Mesendoderm (in vitro differentiated cells): Measurements from ENCODE around the gene EGFR.

ENCODE experiments used
- DNase-seq: peaks from one replicate; pipeline ENCODE4 v3.0.0; 2013
- H2AK5ac ChIP-seq: 2 replicates; pipeline ENCODE4 v1.6.1; 2013; ENCODE audit warnings: low read length, inconsistent platforms
- H2BK120ac ChIP-seq: 2 replicates; pipeline ENCODE4 v1.6.1; 2013; ENCODE audit warnings: low read depth, mild to moderate bottlenecking, low read length, moderate library complexity, mixed read lengths
- H2BK15ac ChIP-seq: replicated peaks from 2 replicates; pipeline ENCODE4 v1.6.1; 2013; ENCODE audit warnings: low read depth, mild to moderate bottlenecking, moderate library complexity
- H2BK5ac ChIP-seq: 2 replicates; pipeline ENCODE4 v1.6.1; 2013; ENCODE audit warnings: low read length, inconsistent platforms
- H3K18ac ChIP-seq: 2 replicates; pipeline ENCODE4 v1.6.1; 2013; ENCODE audit warnings: mild to moderate bottlenecking, low read length, mixed read lengths
- H3K23ac ChIP-seq: one replicate; pipeline ENCODE4 v1.6.1; 2013; ENCODE audit warnings: low read length
- H3K27ac ChIP-seq: 2 replicates; pipeline ENCODE4 v1.5.1; 2013; ENCODE audit warnings: low read depth, mild to moderate bottlenecking, inconsistent platforms, low read length, moderate library complexity
- H3K27me3 ChIP-seq: 2 replicates; pipeline ENCODE4 v1.6.1; 2013; ENCODE audit warnings: low read length, control low read depth, mild to moderate bottlenecking, inconsistent platforms; ENCODE audit not compliant: insufficient read depth, poor library complexity
- H3K36me3 ChIP-seq: 2 replicates; pipeline ENCODE4 v1.6.1; 2013; ENCODE audit warnings: low read length, inconsistent platforms; ENCODE audit not compliant: control insufficient read depth, insufficient read depth
- H3K4ac ChIP-seq: one replicate; pipeline ENCODE4 v1.6.1; 2013; ENCODE audit warnings: low read depth, mild to moderate bottlenecking, low read length, moderate library complexity
- H3K4me1 ChIP-seq: 2 replicates; pipeline ENCODE4 v1.6.1; 2013; ENCODE audit warnings: low read depth, low read length, inconsistent platforms; ENCODE audit not compliant: control insufficient read depth
- H3K4me2 ChIP-seq: 2 replicates; pipeline ENCODE4 v1.6.1; 2013; ENCODE audit warnings: low read length
- H3K4me3 ChIP-seq: 2 replicates; pipeline ENCODE4 v1.5.1; 2013; ENCODE audit warnings: mild to moderate bottlenecking, low read length
- H3K56ac ChIP-seq: one replicate; pipeline ENCODE4 v1.6.1; 2013; ENCODE audit warnings: low read length
- H3K79me1 ChIP-seq: 2 replicates; pipeline ENCODE4 v1.6.1; 2013; ENCODE audit warnings: low read length, inconsistent platforms
- H3K79me2 ChIP-seq: 2 replicates; pipeline ENCODE4 v1.6.1; 2013; ENCODE audit warnings: mild to moderate bottlenecking, low read length; ENCODE audit not compliant: control insufficient read depth, insufficient read depth
- H3K9ac ChIP-seq: 2 replicates; pipeline ENCODE4 v1.6.1; 2013; ENCODE audit warnings: low read length, inconsistent platforms
- H4K5ac ChIP-seq: one replicate; pipeline ENCODE4 v1.6.1; 2013; ENCODE audit warnings: low read length
- H4K8ac ChIP-seq: one replicate; pipeline ENCODE4 v1.6.1; 2013; ENCODE audit warnings: low read depth, mild to moderate bottlenecking, control low read depth, low read length, moderate library complexity
- WGBS: extraction: QIAGEN DNeasy Blood & Tissue Kit; methylation state at CpG from one replicate; pipeline ENCODE4 v1.1.7; 2013; ENCODE audit warnings: low lambda C conversion rate, missing lambda C conversion rate; ENCODE audit not compliant: insufficient coverage; ENCODE audit errors: extremely low coverage; 5-methylcytosine and 5-hydroxymethylcytosine counted together

EGFR gene

GRCh38 chr7:55177589-55178261 lies 158.9 kb downstream of the EGFR start:
- no peak overlapping the region for H4K8ac ChIP-seq
- no peak overlapping the region for H2BK15ac ChIP-seq
- no peak overlapping the region for H2BK120ac ChIP-seq
- no peak overlapping the region for H3K4me3 ChIP-seq
- H3K79me2 ChIP-seq, result no peaks in the 10 kb centered on the region
- no peak overlapping the region for H4K5ac ChIP-seq
- H3K18ac ChIP-seq, result no peak overlapping the region
- no peaks in the 10 kb centered on the region for H3K27me3 ChIP-seq
- no peak for DNase-seq
- no peak overlapping the region for H3K9ac ChIP-seq
- no peaks in the 10 kb centered on the region for H3K36me3 ChIP-seq
- no CpG with 5 or more reads among the region's 18 CpGs for WGBS
- H3K4me1 ChIP-seq, result no peaks in the 10 kb centered on the region
- no peak overlapping the region for H3K56ac ChIP-seq
- no peak overlapping the region for H3K4me2 ChIP-seq
- H3K79me1 ChIP-seq, result no peaks in the 10 kb centered on the region
- no peak overlapping the region for H2AK5ac ChIP-seq
- no peak overlapping the region for H3K4ac ChIP-seq
- H3K27ac ChIP-seq, result no peak overlapping the region
- H2BK5ac ChIP-seq, result no peak overlapping the region
- no peak overlapping the region for H3K23ac ChIP-seq

DNA sequence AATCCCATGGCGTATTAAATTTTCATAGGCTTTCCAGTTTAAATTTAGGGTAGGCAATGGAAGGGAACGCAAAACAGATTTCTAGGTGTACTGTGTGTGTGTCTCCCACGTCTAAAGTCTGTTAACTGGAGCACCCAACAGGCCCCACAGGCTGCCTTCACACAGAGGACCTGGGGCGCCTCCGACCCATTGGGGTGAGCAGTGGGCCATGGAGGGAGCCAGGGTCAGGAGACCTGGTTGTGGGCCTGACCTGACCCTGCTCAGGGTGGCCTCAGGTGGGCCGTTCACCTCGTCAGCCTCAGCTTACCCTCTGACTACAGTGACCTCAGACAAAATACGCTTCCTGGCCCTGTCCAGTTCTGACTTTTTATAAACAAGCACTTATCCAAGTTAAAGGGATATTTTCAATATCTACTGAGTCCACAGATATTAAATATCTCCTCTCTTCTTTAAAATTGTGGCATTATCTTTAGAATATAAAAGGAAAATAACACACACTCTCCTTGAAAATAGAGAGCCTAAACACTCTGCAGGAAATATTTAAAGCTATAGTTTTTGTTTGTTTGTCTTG lies 159.6 kb downstream of the EGFR start:
- H4K8ac ChIP-seq, result no peak overlapping the region
- H3K9ac ChIP-seq, result no peak overlapping the region
- WGBS, result no CpG with 5 or more reads among the region's 8 CpGs
- no peaks in the 10 kb centered on the region for H3K27me3 ChIP-seq
- H3K4ac ChIP-seq, result no peak overlapping the region
- H3K79me1 ChIP-seq, result no peaks in the 10 kb centered on the region
- H2BK5ac ChIP-seq, result no peak overlapping the region
- H3K18ac ChIP-seq, result no peak overlapping the region
- no peak overlapping the region for H3K56ac ChIP-seq
- no peak overlapping the region for H2BK15ac ChIP-seq
- no peak for DNase-seq
- no peaks in the 10 kb centered on the region for H3K4me1 ChIP-seq
- no peaks in the 10 kb centered on the region for H3K36me3 ChIP-seq
- H3K4me3 ChIP-seq, result no peak overlapping the region
- H3K27ac ChIP-seq, result no peak overlapping the region
- H3K23ac ChIP-seq, result no peak overlapping the region
- no peaks in the 10 kb centered on the region for H3K79me2 ChIP-seq
- H3K4me2 ChIP-seq, result no peak overlapping the region
- H2AK5ac ChIP-seq, result no peak overlapping the region
- no peak overlapping the region for H4K5ac ChIP-seq
- H2BK120ac ChIP-seq, result no peak overlapping the region

- no peaks in the 10 kb centered on the region for H3K27me3 ChIP-seq
- no peak overlapping the region for H2BK120ac ChIP-seq
- DNase-seq, result no peak
- H4K5ac ChIP-seq, result no peak overlapping the region
- H2BK15ac ChIP-seq, result no peak overlapping the region
- H3K56ac ChIP-seq, result no peak overlapping the region
- H2BK5ac ChIP-seq, result no peak overlapping the region
- H3K79me2 ChIP-seq, result no peaks in the 10 kb centered on the region
- H3K4me2 ChIP-seq, result no peak overlapping the region
- H2AK5ac ChIP-seq, result no peak overlapping the region
- H3K4ac ChIP-seq, result no peak overlapping the region
- H3K4me1 ChIP-seq, result no peaks in the 10 kb centered on the region
- no peak overlapping the region for H4K8ac ChIP-seq
- H3K18ac ChIP-seq, result no peak overlapping the region
- H3K9ac ChIP-seq, result no peak overlapping the region
- H3K36me3 ChIP-seq, result no peaks in the 10 kb centered on the region
- WGBS, result no CpG with 5 or more reads among the region's 18 CpGs
- no peak overlapping the region for H3K27ac ChIP-seq
- no peak overlapping the region for H3K23ac ChIP-seq
- H3K4me3 ChIP-seq, result no peak overlapping the region
- no peaks in the 10 kb centered on the region for H3K79me1 ChIP-seq
Observed at GRCh38 chr7:55178863-55179773, 160.3 kb downstream of the EGFR start.

GRCh38 chr7:55179931-55180682 lies 161.3 kb downstream of the EGFR start:
- Histone ChIP-seq H3K4me3 (no peak overlapping the region), H3K27me3 (no peaks in the 10 kb centered on the region), H3K4me1 (no peaks in the 10 kb centered on the region), H4K5ac (no peak overlapping the region), H4K8ac (no peak overlapping the region), H2BK15ac (no peak overlapping the region), H2BK120ac (no peak overlapping the region), H3K23ac (no peak overlapping the region), H3K79me2 (no peaks in the 10 kb centered on the region), H3K18ac (no peak overlapping the region), H3K36me3 (no peaks in the 10 kb centered on the region), H2BK5ac (no peak overlapping the region), H3K4me2 (no peak overlapping the region), H3K56ac (no peak overlapping the region), H3K9ac (no peak overlapping the region), H2AK5ac (no peak overlapping the region), H3K4ac (no peak overlapping the region), H3K79me1 (no peaks in the 10 kb centered on the region), H3K27ac (no peak overlapping the region)
- no peak for DNase-seq
- no CpG with 5 or more reads among the region's 5 CpGs for WGBS

- H3K27ac ChIP-seq, result no peak overlapping the region
- no peak overlapping the region for H4K8ac ChIP-seq
- no peak overlapping the region for H2BK5ac ChIP-seq
- H4K5ac ChIP-seq, result no peak overlapping the region
- no peaks in the 10 kb centered on the region for H3K4me1 ChIP-seq
- no peak overlapping the region for H3K4ac ChIP-seq
- H3K9ac ChIP-seq, result no peak overlapping the region
- no peaks in the 10 kb centered on the region for H3K27me3 ChIP-seq
- no peaks in the 10 kb centered on the region for H3K36me3 ChIP-seq
- no peak overlapping the region for H2BK15ac ChIP-seq
- H3K79me2 ChIP-seq, result no peaks in the 10 kb centered on the region
- H3K4me2 ChIP-seq, result no peak overlapping the region
- no peak overlapping the region for H2BK120ac ChIP-seq
- H2AK5ac ChIP-seq, result no peak overlapping the region
- H3K23ac ChIP-seq, result no peak overlapping the region
- no peak overlapping the region for H3K18ac ChIP-seq
- H3K4me3 ChIP-seq, result no peak overlapping the region
- H3K79me1 ChIP-seq, result no peaks in the 10 kb centered on the region
- WGBS, result no CpG with 5 or more reads among the region's 19 CpGs
- H3K56ac ChIP-seq, result no peak overlapping the region
- no peak for DNase-seq
Observed at GRCh38 chr7:55180963-55181542, 162.2 kb downstream of the EGFR start.
